ENCODE data around the gene TUBB6. TPM values are rescaled to one million over a fixed set of nuclear protein-coding genes. Genes with fewer than 3 reads are reported as not detected.

TUBB6 gene
- total RNA-seq, 1 donor from 2014 or later: 301 TPM

DNA sequence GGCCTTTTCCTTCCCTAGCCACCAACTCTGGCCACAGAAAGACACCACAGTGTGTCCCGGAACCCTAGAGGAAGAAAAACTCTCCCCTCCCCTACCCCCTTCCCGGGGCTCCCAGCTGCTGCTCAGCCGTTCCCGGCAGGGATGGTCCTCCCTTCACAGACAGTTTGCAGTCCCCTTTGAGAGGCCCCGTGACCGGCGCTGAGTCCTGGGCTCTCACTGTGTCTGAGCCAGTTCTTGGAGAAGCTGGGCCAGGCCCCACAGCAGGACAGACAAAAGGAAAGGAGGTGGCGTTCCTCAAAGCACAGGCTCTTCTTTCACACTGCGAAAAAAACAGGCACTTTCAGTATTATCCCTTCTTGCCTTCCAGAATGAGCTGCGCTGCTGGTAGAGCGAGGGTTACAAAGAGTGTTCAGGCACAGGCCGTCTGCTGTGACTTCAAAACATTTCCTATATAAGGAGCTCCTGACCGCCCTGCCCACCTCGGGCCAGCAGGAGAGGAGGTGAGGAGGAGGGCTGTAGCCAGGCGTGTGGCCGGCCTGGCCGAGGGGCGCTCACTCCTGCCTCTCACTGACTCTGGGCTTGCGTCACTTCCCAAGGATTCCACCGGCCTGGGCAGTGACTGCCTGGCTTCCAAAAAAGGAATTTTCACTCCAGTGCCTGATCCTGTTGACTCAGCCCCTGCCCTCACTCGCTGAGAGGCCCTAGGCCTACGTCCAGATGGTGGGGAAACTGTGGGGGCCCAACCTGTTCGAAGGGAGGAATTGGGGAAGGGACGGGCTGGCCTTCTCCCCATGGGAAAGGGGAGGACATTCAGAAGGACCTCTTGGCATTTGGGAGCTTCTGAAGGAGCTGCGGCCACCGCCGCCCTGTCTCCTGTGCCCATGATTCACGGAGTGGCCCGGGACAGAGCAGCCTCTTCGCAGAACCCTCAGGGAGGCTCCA lies 29.0 kb upstream of the TUBB6 start:
- DNase-seq (ENCODE audit: low spot score): peak; percentile 65
- Mint-ChIP-seq H3K4me3 (ENCODE audit: unreplicated experiment) (no peak overlapping the region), H3K27me3 (ENCODE audit: unreplicated experiment) (peaks cover 5% of the 10 kb centered on the region), H3K36me3 (ENCODE audit: low read depth, unreplicated experiment) (no peaks in the 10 kb centered on the region), H3K27ac (ENCODE audit: unreplicated experiment) (peak overlapping the region; percentile 85), H3K9me3 (ENCODE audit: unreplicated experiment) (no peaks in the 10 kb centered on the region), H3K4me1 (ENCODE audit: unreplicated experiment) (peaks cover 31% of the 10 kb centered on the region)
- TF ChIP-seq, protein P1, sequence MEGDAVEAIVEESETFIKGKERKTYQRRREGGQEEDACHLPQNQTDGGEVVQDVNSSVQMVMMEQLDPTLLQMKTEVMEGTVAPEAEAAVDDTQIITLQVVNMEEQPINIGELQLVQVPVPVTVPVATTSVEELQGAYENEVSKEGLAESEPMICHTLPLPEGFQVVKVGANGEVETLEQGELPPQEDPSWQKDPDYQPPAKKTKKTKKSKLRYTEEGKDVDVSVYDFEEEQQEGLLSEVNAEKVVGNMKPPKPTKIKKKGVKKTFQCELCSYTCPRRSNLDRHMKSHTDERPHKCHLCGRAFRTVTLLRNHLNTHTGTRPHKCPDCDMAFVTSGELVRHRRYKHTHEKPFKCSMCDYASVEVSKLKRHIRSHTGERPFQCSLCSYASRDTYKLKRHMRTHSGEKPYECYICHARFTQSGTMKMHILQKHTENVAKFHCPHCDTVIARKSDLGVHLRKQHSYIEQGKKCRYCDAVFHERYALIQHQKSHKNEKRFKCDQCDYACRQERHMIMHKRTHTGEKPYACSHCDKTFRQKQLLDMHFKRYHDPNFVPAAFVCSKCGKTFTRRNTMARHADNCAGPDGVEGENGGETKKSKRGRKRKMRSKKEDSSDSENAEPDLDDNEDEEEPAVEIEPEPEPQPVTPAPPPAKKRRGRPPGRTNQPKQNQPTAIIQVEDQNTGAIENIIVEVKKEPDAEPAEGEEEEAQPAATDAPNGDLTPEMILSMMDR (IDR thresholded peaks at IDR 0.05; ENCODE audit: unreplicated experiment): no peak

DNA sequence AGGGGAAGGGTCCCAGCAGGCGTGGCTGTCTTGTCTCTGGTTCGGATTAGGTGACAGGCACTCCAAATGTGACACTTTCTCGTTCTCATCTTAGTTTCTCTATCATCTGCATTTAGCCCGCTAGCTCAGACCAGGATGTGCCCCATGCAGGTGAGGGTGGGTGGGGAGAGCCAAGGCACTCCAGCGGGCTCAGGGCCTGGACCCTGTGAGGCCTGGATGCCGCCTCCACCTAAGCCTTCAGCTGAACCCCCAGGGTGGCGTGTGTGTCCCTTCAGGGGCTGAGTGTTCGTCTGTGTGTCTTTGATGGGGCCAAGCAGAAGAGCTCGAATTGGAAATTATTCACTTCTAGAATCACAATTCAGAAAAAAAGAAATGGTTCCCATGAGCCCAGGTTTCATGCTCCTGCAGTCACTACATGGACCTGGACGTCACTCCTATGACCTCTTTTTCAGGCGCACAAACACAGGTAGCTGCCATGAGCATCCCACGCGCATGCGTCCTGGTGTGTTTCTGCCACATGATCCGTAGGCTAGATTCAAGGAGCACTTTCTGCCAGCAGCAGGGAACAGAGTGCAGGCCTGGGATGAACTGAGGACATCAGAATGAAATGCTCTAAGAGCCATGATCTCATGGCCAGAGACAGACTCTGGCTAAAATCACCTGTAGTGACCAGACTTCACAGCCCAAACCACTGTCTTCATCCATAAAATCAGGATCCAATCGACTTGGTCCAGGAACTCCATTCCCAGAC lies 28.1 kb upstream of the TUBB6 start:
- Mint-ChIP-seq H3K4me3 (ENCODE audit: unreplicated experiment) (no peak overlapping the region), H3K36me3 (ENCODE audit: low read depth, unreplicated experiment) (no peaks in the 10 kb centered on the region), H3K27me3 (ENCODE audit: unreplicated experiment) (peaks cover 2% of the 10 kb centered on the region), H3K4me1 (ENCODE audit: unreplicated experiment) (peaks cover 39% of the 10 kb centered on the region), H3K27ac (ENCODE audit: unreplicated experiment) (peak overlapping the region; percentile 85), H3K9me3 (ENCODE audit: unreplicated experiment) (no peaks in the 10 kb centered on the region)
- no peak for DNase-seq (ENCODE audit: low spot score)
- TF ChIP-seq, protein P1 (IDR thresholded peaks at IDR 0.05; ENCODE audit: unreplicated experiment): no peak

DNA sequence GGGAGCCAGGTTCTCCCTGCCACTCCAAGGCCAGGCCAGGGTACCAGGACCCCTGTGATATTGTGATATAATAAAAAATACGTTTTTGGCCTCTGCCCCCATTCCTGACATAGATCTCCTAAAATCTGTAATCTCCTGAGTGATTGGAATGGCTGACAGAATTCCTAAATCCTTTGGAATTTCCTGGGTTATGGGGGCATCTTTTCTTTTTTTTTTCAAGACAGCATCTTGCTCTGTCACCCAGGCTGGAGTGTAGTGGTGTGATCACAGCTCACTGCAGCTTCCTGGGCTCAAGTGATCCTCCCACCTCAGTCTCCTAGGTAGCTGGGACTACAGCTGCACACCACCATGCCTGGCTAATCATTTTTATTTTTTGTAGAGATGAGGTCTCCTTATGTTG lies 26.2 kb upstream of the TUBB6 start:
- H3K4me3 Mint-ChIP-seq (ENCODE audit: unreplicated experiment): no peak overlapping the region
- H3K9me3 Mint-ChIP-seq (ENCODE audit: unreplicated experiment): no peaks in the 10 kb centered on the region
- DNase-seq (ENCODE audit: low spot score): no peak
- H3K36me3 Mint-ChIP-seq (ENCODE audit: low read depth, unreplicated experiment): no peaks in the 10 kb centered on the region
- H3K27ac Mint-ChIP-seq (ENCODE audit: unreplicated experiment): no peak overlapping the region
- H3K4me1 Mint-ChIP-seq (ENCODE audit: unreplicated experiment): peaks cover 39% of the 10 kb centered on the region
- TF ChIP-seq, protein P1 (IDR thresholded peaks at IDR 0.05; ENCODE audit: unreplicated experiment): no peak
- peaks cover 2% of the 10 kb centered on the region for H3K27me3 Mint-ChIP-seq (ENCODE audit: unreplicated experiment)

DNA sequence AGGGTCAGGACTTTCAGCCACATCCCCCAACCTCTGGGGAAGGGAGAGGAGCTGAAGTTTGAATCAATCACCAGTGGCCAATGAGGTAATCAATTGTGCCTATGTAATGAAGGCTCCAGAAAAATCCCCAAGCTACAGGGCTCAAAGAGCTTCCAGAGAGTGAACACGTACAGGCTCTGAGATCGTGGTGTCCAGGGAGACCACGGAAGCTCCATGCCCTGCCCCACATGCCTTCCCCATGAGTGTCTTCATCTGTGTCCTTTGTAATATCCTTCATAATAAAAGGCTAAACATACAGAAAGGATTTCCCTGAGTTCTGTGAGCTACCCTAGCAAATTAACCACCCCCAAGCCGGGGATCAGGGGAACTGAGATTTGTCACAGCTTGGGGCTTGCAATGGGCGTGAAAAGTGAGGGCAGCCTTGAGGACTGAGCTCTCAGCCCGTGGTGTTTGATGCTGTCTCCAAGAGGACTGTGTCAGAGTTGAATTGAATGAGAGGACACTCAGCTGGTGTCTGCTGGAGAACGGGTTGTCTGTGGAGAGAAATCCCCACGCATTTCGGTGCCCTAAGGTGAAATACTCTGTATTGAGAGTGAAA lies 25.5 kb upstream of the TUBB6 start:
- TF ChIP-seq, protein P1 (IDR thresholded peaks at IDR 0.05; ENCODE audit: unreplicated experiment): no peak
- Mint-ChIP-seq H3K36me3 (ENCODE audit: low read depth, unreplicated experiment) (no peaks in the 10 kb centered on the region), H3K4me3 (ENCODE audit: unreplicated experiment) (no peak overlapping the region), H3K27ac (ENCODE audit: unreplicated experiment) (no peak overlapping the region), H3K9me3 (ENCODE audit: unreplicated experiment) (no peaks in the 10 kb centered on the region), H3K4me1 (ENCODE audit: unreplicated experiment) (peaks cover 33% of the 10 kb centered on the region), H3K27me3 (ENCODE audit: unreplicated experiment) (peaks cover 4% of the 10 kb centered on the region)
- no peak for DNase-seq (ENCODE audit: low spot score)

All from endothelial cell (in vitro differentiated cells).